ENCODE results near the gene RHCG. TPM values are rescaled to one million over a fixed set of nuclear protein-coding genes. Genes with fewer than 3 reads are reported as not detected.

RHCG gene
- polyA plus RNA-seq, 1 of the 3 experiments (the other 2 are of a cell fraction) = not detected

DNA sequence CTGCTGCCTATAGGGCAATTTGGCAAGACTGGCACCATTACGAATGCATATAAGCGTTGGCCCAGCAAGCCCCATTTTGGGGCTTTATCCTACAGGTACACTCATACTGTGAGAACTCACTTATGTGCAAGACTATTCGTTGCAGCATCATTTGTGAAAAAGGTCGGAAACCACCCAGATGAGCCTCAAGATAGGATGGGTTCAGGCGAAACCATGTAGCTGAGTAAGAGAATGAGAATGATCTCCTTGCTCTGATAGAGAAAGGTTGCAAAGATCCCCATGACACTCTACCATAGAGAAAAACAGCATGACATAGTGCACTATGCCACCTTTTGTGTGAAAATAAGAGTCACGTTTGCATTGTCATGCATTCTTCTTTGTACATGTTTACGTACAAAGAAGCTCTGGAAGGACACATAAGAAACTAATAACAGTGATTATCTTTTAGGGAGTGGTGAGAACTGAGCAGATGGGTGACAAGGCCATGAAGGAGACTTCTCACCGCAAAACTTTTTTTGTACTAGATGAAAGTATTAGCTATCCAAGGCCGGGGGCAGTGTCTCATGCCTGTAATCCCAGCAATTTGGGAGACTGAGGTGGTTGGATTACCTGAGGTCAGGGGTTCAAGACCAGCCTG is 50.0 kb downstream of the RHCG start:
- Histone ChIP-seq H3F3A (replicated peaks; ENCODE audit: insufficient read depth) (no peaks in the 10 kb centered on the region), H3K9me2 (no peaks in the 10 kb centered on the region), H3K27ac (ENCODE audit: low read depth in 2 of 2, low read length in 1 of 2) (no peak overlapping the region), H4K20me1 (ENCODE audit: insufficient read depth) (no peaks in the 10 kb centered on the region), H3K79me2 (ENCODE audit: insufficient read depth) (no peaks in the 10 kb centered on the region), H3K27me3 (ENCODE audit: insufficient read depth) (no peaks in the 10 kb centered on the region), H3K4me3 (ENCODE audit: low read depth in 2 of 2, low read length in 1 of 2) (no peak overlapping the region), H3K4me2 (no peak overlapping the region), H3K4me1 (ENCODE audit: control insufficient read depth in 1 of 2, insufficient read depth in 2 of 2, low read depth in 1 of 2, low read length in 1 of 2) (peaks cover 9 to 72% of the 10 kb centered on the region in 2 experiments; a peak in 3 of 4 replicates), H3K9ac (no peak overlapping the region), H3K9me3 (no peaks in the 10 kb centered on the region), H3K36me3 (replicated peaks in 1 of 2; ENCODE audit: control insufficient read depth in 1 of 2, insufficient read depth in 2 of 2, low read length in 1 of 2) (no peaks in the 10 kb centered on the region), H2AFZ (ENCODE audit: low read depth) (no peak overlapping the region)
- CTCF ChIA-PET = interaction anchor here (1.2 to 18.5 kb wide), 8 partner anchors 9 to 91 kb away, joined by 3 to 446 read pairs (median 4); no protein-coding TSS in a partner anchor
- POLR2A ChIA-PET = no interaction called here
- WGBS (ENCODE audit: low lambda C conversion rate) = 70% methylated on average over 9 of the region's 9 CpGs
- TF ChIP-seq FOSL2 (IDR thresholded peaks at IDR 0.05; ENCODE audit: borderline replicate concordance, low read depth) (no peak), MAX (IDR thresholded peaks at IDR 0.05; ENCODE audit: low read depth) (no peak), EP300 (IDR thresholded peaks at IDR 0.05; ENCODE audit: borderline replicate concordance in 1 of 2, low read depth in 1 of 2, low read length in 1 of 2) (no peak), RCOR1 (IDR thresholded peaks at IDR 0.05; ENCODE audit: low read length) (no peak), SMC3 (IDR thresholded peaks at IDR 0.05; ENCODE audit: low read depth, low read length) (no peak), IRF3 (IDR thresholded peaks at IDR 0.05; ENCODE audit: low read depth, low read length) (no peak), SIN3A (IDR thresholded peaks at IDR 0.05; ENCODE audit: borderline replicate concordance, low read depth, low read length) (no peak), GABPA (IDR thresholded peaks at IDR 0.05; ENCODE audit: low read depth) (no peak), MEF2A (IDR thresholded peaks at IDR 0.05; ENCODE audit: borderline replicate concordance, low read depth) (no peak), RAD21 (IDR thresholded peaks at IDR 0.05; ENCODE audit: low read length) (no peak)
- TF ChIP-seq, protein P1, sequence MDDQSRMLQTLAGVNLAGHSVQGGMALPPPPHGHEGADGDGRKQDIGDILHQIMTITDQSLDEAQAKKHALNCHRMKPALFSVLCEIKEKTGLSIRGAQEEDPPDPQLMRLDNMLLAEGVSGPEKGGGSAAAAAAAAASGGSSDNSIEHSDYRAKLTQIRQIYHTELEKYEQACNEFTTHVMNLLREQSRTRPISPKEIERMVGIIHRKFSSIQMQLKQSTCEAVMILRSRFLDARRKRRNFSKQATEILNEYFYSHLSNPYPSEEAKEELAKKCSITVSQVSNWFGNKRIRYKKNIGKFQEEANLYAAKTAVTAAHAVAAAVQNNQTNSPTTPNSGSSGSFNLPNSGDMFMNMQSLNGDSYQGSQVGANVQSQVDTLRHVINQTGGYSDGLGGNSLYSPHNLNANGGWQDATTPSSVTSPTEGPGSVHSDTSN (IDR thresholded peaks at IDR 0.05) = no peak
- no peak for DNase-seq

DNA sequence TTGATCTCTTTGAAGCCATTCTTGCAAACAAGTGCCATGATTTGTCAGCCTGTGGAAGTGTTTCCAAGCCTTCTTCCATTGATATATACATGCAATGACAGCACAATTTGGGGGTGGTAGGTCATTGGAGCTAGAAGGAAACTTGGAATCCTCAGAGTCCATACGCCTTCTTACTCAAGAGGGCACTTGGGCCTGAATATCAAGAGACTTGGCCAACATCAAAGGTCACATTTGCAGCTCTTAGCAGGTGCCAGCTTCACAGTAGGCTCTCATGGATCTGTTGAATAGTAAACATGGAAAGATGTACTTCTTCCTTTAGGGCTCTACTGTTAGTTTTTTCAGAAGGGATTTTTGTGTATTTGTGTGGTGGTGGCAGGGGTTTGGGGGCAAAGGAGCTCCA is 50.9 kb downstream of the RHCG start:
- no CpG with 5 or more reads among the region's 1 CpG for WGBS (ENCODE audit: low lambda C conversion rate)
- ChIA-PET CTCF (interaction anchor here (1.0 to 18.5 kb wide), 7 partner anchors 12 to 90 kb away, joined by 3 to 446 read pairs (median 46); no protein-coding TSS in a partner anchor), POLR2A (no interaction called here)
- TF ChIP-seq ZBTB33 (IDR thresholded peaks at IDR 0.05; ENCODE audit: borderline replicate concordance, low read depth) (no peak), CHD2 (IDR thresholded peaks at IDR 0.05; ENCODE audit: low read length, partially characterized antibody) (no peak), RXRA (IDR thresholded peaks at IDR 0.05; ENCODE audit: borderline replicate concordance, low read depth) (no peak), RAD21 (IDR thresholded peaks at IDR 0.05; ENCODE audit: low read length) (no peak), JUND (IDR thresholded peaks at IDR 0.05) (no peak), RCOR1 (IDR thresholded peaks at IDR 0.05; ENCODE audit: low read length) (no peak), RFX5 (IDR thresholded peaks at IDR 0.05; ENCODE audit: low read length) (no peak), SMC3 (IDR thresholded peaks at IDR 0.05; ENCODE audit: low read depth, low read length) (no peak)
- TF ChIP-seq, protein P2, sequence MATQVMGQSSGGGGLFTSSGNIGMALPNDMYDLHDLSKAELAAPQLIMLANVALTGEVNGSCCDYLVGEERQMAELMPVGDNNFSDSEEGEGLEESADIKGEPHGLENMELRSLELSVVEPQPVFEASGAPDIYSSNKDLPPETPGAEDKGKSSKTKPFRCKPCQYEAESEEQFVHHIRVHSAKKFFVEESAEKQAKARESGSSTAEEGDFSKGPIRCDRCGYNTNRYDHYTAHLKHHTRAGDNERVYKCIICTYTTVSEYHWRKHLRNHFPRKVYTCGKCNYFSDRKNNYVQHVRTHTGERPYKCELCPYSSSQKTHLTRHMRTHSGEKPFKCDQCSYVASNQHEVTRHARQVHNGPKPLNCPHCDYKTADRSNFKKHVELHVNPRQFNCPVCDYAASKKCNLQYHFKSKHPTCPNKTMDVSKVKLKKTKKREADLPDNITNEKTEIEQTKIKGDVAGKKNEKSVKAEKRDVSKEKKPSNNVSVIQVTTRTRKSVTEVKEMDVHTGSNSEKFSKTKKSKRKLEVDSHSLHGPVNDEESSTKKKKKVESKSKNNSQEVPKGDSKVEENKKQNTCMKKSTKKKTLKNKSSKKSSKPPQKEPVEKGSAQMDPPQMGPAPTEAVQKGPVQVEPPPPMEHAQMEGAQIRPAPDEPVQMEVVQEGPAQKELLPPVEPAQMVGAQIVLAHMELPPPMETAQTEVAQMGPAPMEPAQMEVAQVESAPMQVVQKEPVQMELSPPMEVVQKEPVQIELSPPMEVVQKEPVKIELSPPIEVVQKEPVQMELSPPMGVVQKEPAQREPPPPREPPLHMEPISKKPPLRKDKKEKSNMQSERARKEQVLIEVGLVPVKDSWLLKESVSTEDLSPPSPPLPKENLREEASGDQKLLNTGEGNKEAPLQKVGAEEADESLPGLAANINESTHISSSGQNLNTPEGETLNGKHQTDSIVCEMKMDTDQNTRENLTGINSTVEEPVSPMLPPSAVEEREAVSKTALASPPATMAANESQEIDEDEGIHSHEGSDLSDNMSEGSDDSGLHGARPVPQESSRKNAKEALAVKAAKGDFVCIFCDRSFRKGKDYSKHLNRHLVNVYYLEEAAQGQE (IDR thresholded peaks at IDR 0.05; ENCODE audit: low read depth, low read length) = no peak
- TF ChIP-seq, protein P1 (IDR thresholded peaks at IDR 0.05) = no peak

More for the DNA sequence above, 50.9 kb downstream of the RHCG start:
- Histone ChIP-seq H3K4me2 (no peak overlapping the region), H3F3A (replicated peaks; ENCODE audit: insufficient read depth) (no peaks in the 10 kb centered on the region), H2AFZ (ENCODE audit: low read depth) (no peak overlapping the region), H3K27ac (ENCODE audit: low read depth in 2 of 2, low read length in 1 of 2) (no peak overlapping the region), H3K36me3 (replicated peaks in 1 of 2; ENCODE audit: control insufficient read depth in 1 of 2, insufficient read depth in 2 of 2, low read length in 1 of 2) (no peaks in the 10 kb centered on the region), H3K9ac (no peak overlapping the region), H3K27me3 (ENCODE audit: insufficient read depth) (no peaks in the 10 kb centered on the region), H3K9me2 (no peaks in the 10 kb centered on the region), H3K4me3 (ENCODE audit: low read depth in 2 of 2, low read length in 1 of 2) (no peak overlapping the region), H3K79me2 (ENCODE audit: insufficient read depth) (no peaks in the 10 kb centered on the region), H3K4me1 (ENCODE audit: control insufficient read depth in 1 of 2, insufficient read depth in 2 of 2, low read depth in 1 of 2, low read length in 1 of 2) (peaks cover 6 to 71% of the 10 kb centered on the region in 2 experiments; a peak in 3 of 4 replicates), H3K9me3 (no peaks in the 10 kb centered on the region), H4K20me1 (ENCODE audit: insufficient read depth) (no peaks in the 10 kb centered on the region)
- DNase-seq = no peak

Measured in SK-N-SH (cell line).